Lower leg skin (tissue), 3 donors: ENCODE results near the gene IL1R2.

ENCODE experiments used
- CTCF ChIP-seq, 3 donors: fragments of 450-650 bp; IDR thresholded peaks; one replicate each; pipeline ENCODE4 v1.5.1; 2016; ENCODE audit warnings: antibody characterized with exemption in 3 of 3, mild to moderate bottlenecking in 3 of 3, moderate library complexity in 2 of 3
- POLR2A ChIP-seq, 2 donors: fragments of 450-650 bp; IDR thresholded peaks; one replicate each; pipeline ENCODE4 v1.6.1; 2016 to 2017; ENCODE audit warnings: antibody characterized with exemption in 2 of 2, mild to moderate bottlenecking in 1 of 2, moderate library complexity in 1 of 2

DNA sequence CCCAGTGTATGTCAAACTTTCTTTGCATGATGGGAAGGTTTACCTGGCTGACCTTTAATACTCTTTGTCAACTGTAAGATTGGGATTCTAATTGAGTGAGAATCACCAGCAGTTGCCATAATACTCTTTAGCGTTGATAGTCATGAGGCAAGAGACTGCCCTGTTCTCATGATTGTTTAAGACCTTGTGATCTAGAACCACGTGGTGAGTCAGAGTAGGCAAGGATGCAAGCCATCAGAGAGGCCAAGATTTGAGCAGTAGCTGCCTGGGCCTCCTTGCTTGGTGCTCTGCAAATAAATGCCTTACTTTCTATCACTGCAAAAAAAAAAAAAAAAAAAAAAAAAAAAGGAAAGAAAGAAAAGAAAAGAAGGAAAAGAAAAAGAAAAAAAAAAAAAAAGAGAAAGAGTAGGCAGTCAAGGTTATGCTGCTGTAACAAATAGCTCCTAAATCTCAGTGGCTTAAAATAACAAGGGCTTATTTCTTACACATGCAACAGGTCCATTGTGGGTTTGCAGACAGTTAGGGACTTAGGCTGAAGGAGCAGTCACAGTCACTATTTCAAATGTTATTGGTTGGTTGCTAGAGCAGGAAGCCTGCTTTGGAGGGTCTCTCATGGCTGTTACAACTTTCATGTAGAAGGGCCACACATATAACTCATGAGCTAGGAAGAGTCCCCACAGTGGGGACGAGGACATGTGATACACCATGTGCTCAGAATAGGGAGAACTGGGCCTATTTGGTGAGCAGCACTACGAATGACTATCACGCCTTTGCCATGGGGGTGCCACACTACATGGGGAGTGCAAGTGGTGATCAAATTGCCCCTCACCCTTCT lies 21.7 kb downstream of the IL1R2 start:
- TF ChIP-seq POLR2A (IDR thresholded peaks at IDR 0.05) = no peak
- TF ChIP-seq CTCF (IDR thresholded peaks at IDR 0.05) = no peak
